Measurements from ENCODE around the gene RAB10. TPM values are rescaled to one million over a fixed set of nuclear protein-coding genes. Genes with fewer than 3 reads are reported as not detected.

The RAB10 gene
- total RNA-seq, 1 donor from 2014 or later = 238 TPM

- TF ChIP-seq CTCF (IDR thresholded peaks at IDR 0.05) (no peak), EZH2 (IDR thresholded peaks at IDR 0.05) (no peak), EZH2phosphoT487 (IDR thresholded peaks at IDR 0.05) (no peak)
- peaks cover 3% of the 10 kb centered on the region for H3K27me3 Mint-ChIP-seq (ENCODE audit: insufficient read depth, low read depth)
- H3K4me1 ChIP-seq = peaks cover 4% of the 10 kb centered on the region
- peaks cover 1% of the 10 kb centered on the region for H4K20me1 ChIP-seq (ENCODE audit: low read depth)
- peaks cover 16% of the 10 kb centered on the region for H3K4me1 Mint-ChIP-seq
- H3F3A ChIP-seq (ENCODE audit: low read depth) = peaks cover 5% of the 10 kb centered on the region
- H3K36me3 ChIP-seq = no peaks in the 10 kb centered on the region
- DNase-seq (ENCODE audit: low spot score) = no peak
- H3K27me3 ChIP-seq = no peaks in the 10 kb centered on the region
- no peak overlapping the region for H3K4me2 ChIP-seq
- H3K4me3 ChIP-seq = no peak overlapping the region
- H3K27ac ChIP-seq = no peak overlapping the region
- H2AFZ ChIP-seq (replicated peaks) = no peak overlapping the region
- no peaks in the 10 kb centered on the region for H3K36me3 Mint-ChIP-seq
- no peaks in the 10 kb centered on the region for H3K9me3 ChIP-seq (ENCODE audit: low read depth)
- H3K79me2 ChIP-seq (ENCODE audit: low read depth) = no peaks in the 10 kb centered on the region
- peak overlapping the region; percentile 40 for H3K27ac Mint-ChIP-seq
- H3K9ac ChIP-seq = no peak overlapping the region
- no peaks in the 10 kb centered on the region for H3K9me3 Mint-ChIP-seq
- no peak overlapping the region for H3K4me3 Mint-ChIP-seq
Measured at GRCh38 chr2:26017464-26018183, 16.3 kb upstream of the RAB10 start.

GRCh38 chr2:26018184-26019055, 15.5 kb upstream of the RAB10 start:
- Histone ChIP-seq H3K79me2 (ENCODE audit: low read depth) (no peaks in the 10 kb centered on the region), H2AFZ (replicated peaks) (no peak overlapping the region), H3K4me3 (no peak overlapping the region), H3K4me1 (no peaks in the 10 kb centered on the region), H3K4me2 (no peak overlapping the region), H3K9me3 (ENCODE audit: low read depth) (no peaks in the 10 kb centered on the region), H3K27ac (no peak overlapping the region), H3K27me3 (no peaks in the 10 kb centered on the region), H4K20me1 (ENCODE audit: low read depth) (no peaks in the 10 kb centered on the region), H3F3A (ENCODE audit: low read depth) (no peaks in the 10 kb centered on the region), H3K36me3 (no peaks in the 10 kb centered on the region), H3K9ac (no peak overlapping the region)
- peak overlapping the region; percentile 40 for H3K27ac Mint-ChIP-seq
- H3K4me3 Mint-ChIP-seq = no peak overlapping the region
- TF ChIP-seq EZH2phosphoT487 (IDR thresholded peaks at IDR 0.05) (no peak), CTCF (IDR thresholded peaks at IDR 0.05) (no peak), EZH2 (IDR thresholded peaks at IDR 0.05) (no peak)
- no peaks in the 10 kb centered on the region for H3K9me3 Mint-ChIP-seq
- peaks cover 3% of the 10 kb centered on the region for H3K27me3 Mint-ChIP-seq (ENCODE audit: insufficient read depth, low read depth)
- peaks cover 13% of the 10 kb centered on the region for H3K4me1 Mint-ChIP-seq
- no peaks in the 10 kb centered on the region for H3K36me3 Mint-ChIP-seq
- DNase-seq (ENCODE audit: low spot score) = peak; percentile 29

GRCh38 chr2:26020231-26020640, 13.6 kb upstream of the RAB10 start:
- Mint-ChIP-seq H3K27me3 (ENCODE audit: insufficient read depth, low read depth) (peaks cover 3% of the 10 kb centered on the region), H3K4me1 (peaks cover 13% of the 10 kb centered on the region), H3K9me3 (no peaks in the 10 kb centered on the region), H3K36me3 (no peaks in the 10 kb centered on the region), H3K27ac (no peak overlapping the region), H3K4me3 (no peak overlapping the region)
- no peaks in the 10 kb centered on the region for H3K9me3 ChIP-seq (ENCODE audit: low read depth)
- H3K79me2 ChIP-seq (ENCODE audit: low read depth) = no peaks in the 10 kb centered on the region
- H4K20me1 ChIP-seq (ENCODE audit: low read depth) = no peaks in the 10 kb centered on the region
- no peak for TF ChIP-seq EZH2 (IDR thresholded peaks at IDR 0.05)
- no peak for TF ChIP-seq CTCF (IDR thresholded peaks at IDR 0.05)
- no peak for TF ChIP-seq EZH2phosphoT487 (IDR thresholded peaks at IDR 0.05)
- H3K27me3 ChIP-seq = no peaks in the 10 kb centered on the region
- H3K4me1 ChIP-seq = no peaks in the 10 kb centered on the region
- H3K4me3 ChIP-seq = no peak overlapping the region
- H3K27ac ChIP-seq = no peak overlapping the region
- no peak overlapping the region for H3K9ac ChIP-seq
- no peak overlapping the region for H3K4me2 ChIP-seq
- DNase-seq (ENCODE audit: low spot score) = no peak
- no peak overlapping the region for H2AFZ ChIP-seq (replicated peaks)
- no peaks in the 10 kb centered on the region for H3F3A ChIP-seq (ENCODE audit: low read depth)
- H3K36me3 ChIP-seq = no peaks in the 10 kb centered on the region
